Lower leg skin (tissue), 4 donors: ENCODE measurements around the gene MYLK4. TPM values are rescaled to one million over a fixed set of nuclear protein-coding genes. Genes with fewer than 3 reads are reported as not detected.

Experiments
- DNase-seq, 2 donors: peaks; one replicate each; pipeline ENCODE4 v3.0.0-alpha.2; 2019; ENCODE audit warnings: low spot score in 2 of 2
- H3K4me3 ChIP-seq: fragments of 200-600 bp; sonication (generic); 2 replicates; pipeline ENCODE4 v1.5.1; 2017; ENCODE audit warnings: mild to moderate bottlenecking, low read depth; ENCODE audit not compliant: poor library complexity, severe bottlenecking
- CTCF ChIP-seq, 3 donors: fragments of 450-650 bp; IDR thresholded peaks; one replicate each; pipeline ENCODE4 v1.5.1; 2016; ENCODE audit warnings: antibody characterized with exemption in 3 of 3, mild to moderate bottlenecking in 3 of 3, moderate library complexity in 2 of 3
- POLR2A ChIP-seq, 2 donors: fragments of 450-650 bp; IDR thresholded peaks; one replicate each; pipeline ENCODE4 v1.6.1; 2016 to 2017; ENCODE audit warnings: antibody characterized with exemption in 2 of 2, mild to moderate bottlenecking in 1 of 2, moderate library complexity in 1 of 2
- WGBS, 2 donors: methylation state at CpG; one replicate each; pipeline ENCODE4 v1.1.5; 2018; 5-methylcytosine and 5-hydroxymethylcytosine counted together
- intact Hi-C: fragments of 100-400 bp; cut with DNase I; formaldehyde crosslinking; loops from one replicate; pipeline ENCODE4 v1.15.0; 2023; ENCODE audit warnings: low total_unique reads
- total RNA-seq, 4 donors: library from RNA; depleted of rRNA; stranded (reverse); fragments of >200 nt; gene quantifications; one replicate each; pipeline ENCODE4 v1.1.0, GENCODE V29; 2016

MYLK4 gene
- total RNA-seq, 4 donors from 2014 or later: 0.97 to 3.8 (median 2.5) TPM

- TF ChIP-seq CTCF (IDR thresholded peaks at IDR 0.05) (no peak), POLR2A (IDR thresholded peaks at IDR 0.05) (no peak)
- intact Hi-C loops: no loop called here
- 86 to 89% methylated on average over 2 of the region's 2 CpGs for WGBS, 2 donors
- H3K4me3 ChIP-seq: no peak overlapping the region
- no peak for DNase-seq
Measured at GRCh38 chr6:2741756-2742155, 9.0 kb downstream of the MYLK4 start.

GRCh38 chr6:2740581-2740980 lies 10.1 kb downstream of the MYLK4 start:
- intact Hi-C loops: no loop called here
- TF ChIP-seq CTCF (IDR thresholded peaks at IDR 0.05) (no peak), POLR2A (IDR thresholded peaks at IDR 0.05) (no peak)
- 87 to 91% methylated on average over 5 of the region's 5 CpGs for WGBS, 2 donors
- no peak overlapping the region for H3K4me3 ChIP-seq
- no peak for DNase-seq

- WGBS, 2 donors: 94 to 95% methylated on average over 4 of the region's 4 CpGs
- DNase-seq: no peak
- intact Hi-C loops: no loop called here
- no peak overlapping the region for H3K4me3 ChIP-seq
- TF ChIP-seq CTCF (IDR thresholded peaks at IDR 0.05) (no peak), POLR2A (IDR thresholded peaks at IDR 0.05) (no peak)
Measured at GRCh38 chr6:2739335-2739734, 11.4 kb downstream of the MYLK4 start.

- no peak for TF ChIP-seq CTCF (IDR thresholded peaks at IDR 0.05)
- intact Hi-C loops: no loop called here
- WGBS, 2 donors: 28 to 31% methylated on average over 5 of the region's 5 CpGs
- no peak overlapping the region for H3K4me3 ChIP-seq
- no peak for DNase-seq
Measured at GRCh38 chr6:2738373-2738979, 12.2 kb downstream of the MYLK4 start.

- no peak for DNase-seq
- TF ChIP-seq CTCF (IDR thresholded peaks at IDR 0.05) (no peak), POLR2A (IDR thresholded peaks at IDR 0.05) (no peak)
- 22 to 58% methylated on average over 3 of the region's 3 CpGs for WGBS, 2 donors
- no peak overlapping the region for H3K4me3 ChIP-seq
- intact Hi-C loops: no loop called here
Measured at GRCh38 chr6:2737885-2738284, 12.8 kb downstream of the MYLK4 start.
